ENCODE results near the gene CDC42. TPM values are rescaled to one million over a fixed set of nuclear protein-coding genes. Genes with fewer than 3 reads are reported as not detected.

The CDC42 gene
- total RNA-seq (2014; rRNA removed; shearing (Covaris generic)), result 131 and 132 TPM in 2 replicates

DNA sequence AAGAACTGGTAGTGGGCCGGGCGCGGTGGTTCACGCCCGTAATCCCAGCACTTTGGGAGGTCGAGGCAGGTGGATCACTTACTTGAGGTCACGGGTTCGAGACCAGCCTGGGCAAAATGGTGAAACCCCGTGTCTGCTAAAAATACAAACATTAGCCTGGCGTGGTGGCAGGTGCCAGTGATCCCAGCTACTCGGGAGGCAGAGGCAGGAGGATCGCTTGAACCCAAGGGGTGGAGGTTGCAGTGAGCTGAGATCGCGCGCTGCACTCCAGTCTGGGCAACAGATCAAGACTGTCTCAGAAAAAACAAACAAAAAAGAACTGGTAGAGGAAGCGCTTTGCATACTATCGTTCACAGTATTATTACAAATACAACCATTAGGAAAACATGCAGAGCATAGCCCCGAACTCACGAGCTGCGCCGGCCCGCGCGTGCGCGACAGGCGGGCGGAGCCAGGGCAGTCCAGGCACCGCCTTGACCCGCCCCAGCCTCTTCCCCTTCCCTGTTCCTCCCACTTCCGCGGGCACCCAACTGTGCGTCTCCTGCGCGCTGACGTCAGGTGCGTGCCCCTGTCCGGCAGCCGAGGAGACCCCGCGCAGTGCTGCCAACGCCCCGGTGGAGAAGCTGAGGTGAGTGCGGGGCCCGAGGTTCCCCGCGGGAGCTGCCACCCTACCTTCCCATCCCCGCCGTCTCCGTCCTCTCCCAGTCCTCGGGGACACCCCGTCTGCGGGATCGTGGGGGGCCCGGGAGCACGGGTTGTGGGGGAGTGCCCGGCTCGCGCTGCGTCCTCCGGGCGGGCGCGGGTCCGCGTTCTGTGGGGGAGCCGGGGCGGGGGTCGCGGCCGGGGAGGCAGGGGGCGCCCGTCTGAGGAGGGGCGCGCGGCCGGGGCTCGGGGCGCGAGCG lies at the start of gene CDC42:
CDC42 (plus strand) TSS at position 595 of the 902 bp plus-strand sequence. CDS start 25,770 bp downstream, outside the sequence.

Small RNA genes within 50 kb of the gene (small RNA-seq; reads per million reads assigned to genes)
- gene RN7SL186P (not detected), gene RNU6-776P (not detected)

Other genes with a start within 250 kb of the CDC42 start
- not detected in 2 replicates for gene LDLRAD2, start 240.4 kb upstream of the CDC42 start, total RNA-seq (2014; rRNA removed; shearing (Covaris generic))
- gene HSPG2, start 115.4 kb upstream of the CDC42 start, total RNA-seq (2014; rRNA removed; shearing (Covaris generic)), result 42.0 and 43.5 TPM in 2 replicates
- gene CELA3B, start 75.7 kb upstream of the CDC42 start, total RNA-seq (2014; rRNA removed; shearing (Covaris generic)), result not detected in 2 replicates
- not detected in 2 replicates for gene CELA3A, start 51.1 kb upstream of the CDC42 start, total RNA-seq (2014; rRNA removed; shearing (Covaris generic))
- gene WNT4, start 90.4 kb downstream of the CDC42 start, total RNA-seq (2014; rRNA removed; shearing (Covaris generic)), result not detected in 2 replicates